Right lobe of liver (tissue), 6 donors: Measurements from ENCODE around the gene C16orf89. TPM values are rescaled to one million over a fixed set of nuclear protein-coding genes. Genes with fewer than 3 reads are reported as not detected.
"Not testable (repeated sequence)": the region's sequence is repeated elsewhere in the genome, so short reads cannot be mapped to it uniquely, and the experiment has no call there.

Source experiments
- ATAC-seq, 4 donors: fragments of 200-7000 bp; cut with Tn5 transposase; one replicate each; pipeline ENCODE4 v1.9.1; 2020; ENCODE audit warnings: mild to moderate bottlenecking in 4 of 4, moderate library complexity in 4 of 4
- DNase-seq, 3 donors: peaks; one replicate each; pipeline ENCODE4 v3.0.0-alpha.2; 2020
- H3K27ac ChIP-seq, 3 donors: fragments of 200-600 bp; one replicate each; pipeline ENCODE4 v1.8.0; 2022
- H3K27me3 ChIP-seq, 2 donors: fragments of 200-600 bp; one replicate each; pipeline ENCODE4 v1.8.0; 2022
- H3K36me3 ChIP-seq, 4 donors: fragments of 200-600 bp; sonication (generic) in 1 of 4; one replicate each; pipeline versions ENCODE4 v1.5.1 to v1.8.0; 2017 to 2022; ENCODE audit warnings: control low read depth in 1 of 4
- H3K4me1 ChIP-seq, 4 donors: fragments of 200-600 bp; sonication (generic) in 1 of 4; one replicate each; pipeline versions ENCODE4 v1.5.1 to v1.8.0; 2017 to 2022; ENCODE audit warnings: control low read depth in 1 of 4
- H3K4me3 ChIP-seq, 3 donors: fragments of 200-600 bp; one replicate each; pipeline ENCODE4 v1.8.0; 2022
- H3K9me3 ChIP-seq, 4 donors: fragments of 200-600 bp; sonication (generic) in 1 of 4; one replicate each; pipeline versions ENCODE4 v1.5.1 to v1.8.0; 2017 to 2022; ENCODE audit warnings: control low read depth in 1 of 4
- CTCF ChIP-seq, 4 donors: fragments of 200-600 bp in 3 of 4; fragments of 450-650 bp in 1 of 4; IDR thresholded peaks; one replicate each; pipeline versions ENCODE4 v1.5.1 to v1.8.0; 2016 to 2022; ENCODE audit warnings: antibody characterized with exemption in 4 of 4, mild to moderate bottlenecking in 2 of 4
- POLR2A ChIP-seq: fragments of 450-650 bp; IDR thresholded peaks from one replicate; pipeline ENCODE4 v1.6.1; 2017; ENCODE audit warnings: antibody characterized with exemption, mild to moderate bottlenecking
- WGBS: methylation state at CpG from one replicate; pipeline ENCODE4 v1.1.6; 2018; ENCODE audit warnings: low coverage, low lambda C conversion rate; ENCODE audit not compliant: insufficient coverage; ENCODE audit errors: missing lambda C conversion rate; 5-methylcytosine and 5-hydroxymethylcytosine counted together
- intact Hi-C, 2 donors: fragments of 100-400 bp; cut with DNase I; formaldehyde crosslinking; loops; one replicate each; pipeline versions ENCODE4 v1.11.2 to v1.14.1; 2022
- total RNA-seq, 6 experiments: library from RNA; depleted of rRNA in 2 of 6; stranded (reverse); fragments of >200 nt in 2 of 6; fragmentation: NEBNext Ultra II Directional in 3 of 6; extraction: Animal tissue kit (Norgen Biotek cat#: 25700) in 3 of 6; gene quantifications; one replicate each; pipeline versions ENCODE4 v1.1.0 to v1.2.4, GENCODE V29; 2016 to 2023
- donor health status: DM: no; HTN: yes; CAD: no.
- donor health status: DM: no; HTN: no; CAD: no.
- donor health status: DM: no; HTN: no; CAD: no.
- donor health status: DM: no; HTN: yes; CAD: no.
- donor health status: DM: no; HTN: yes; CAD: no.

C16orf89 gene
- total RNA-seq, 6 experiments from 2014 or later: not detected

DNA sequence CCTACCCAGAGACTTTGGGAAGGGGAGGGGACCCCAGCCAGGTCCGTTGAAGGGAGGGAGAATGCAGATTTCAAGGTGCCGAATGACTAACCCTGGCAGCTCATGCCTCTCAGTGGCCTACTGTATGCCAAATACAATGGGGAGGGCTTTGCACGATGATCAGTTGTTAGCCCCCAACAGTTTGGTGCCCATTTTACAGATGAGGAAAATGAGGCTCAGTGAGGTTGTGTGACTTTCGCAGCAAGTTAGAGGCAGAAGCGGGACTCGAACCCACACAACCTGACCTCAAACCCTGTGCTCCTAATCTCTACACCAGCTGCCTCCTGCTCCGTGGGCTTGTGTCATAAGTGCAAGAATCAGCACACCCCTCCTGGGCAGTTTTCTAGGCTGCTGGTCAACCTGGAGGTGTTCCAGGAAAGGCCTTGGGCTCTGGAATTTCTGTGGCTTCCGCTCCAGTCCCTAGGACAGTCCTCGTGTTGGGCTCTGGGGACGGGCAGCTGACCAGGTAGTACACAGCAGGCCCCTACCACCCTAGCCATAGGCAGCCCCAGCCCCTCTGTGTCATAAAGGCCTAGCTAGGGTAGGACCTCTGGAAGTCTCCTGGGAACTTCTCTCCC lies 20.1 kb downstream of the C16orf89 start:
- Histone ChIP-seq H3K36me3 (no peaks in the 10 kb centered on the region), H3K27ac (no peak overlapping the region), H3K27me3 (no peaks in the 10 kb centered on the region), H3K9me3 (no peaks in the 10 kb centered on the region), H3K4me1 (no peaks in the 10 kb centered on the region), H3K4me3 (no peak overlapping the region)
- TF ChIP-seq CTCF (IDR thresholded peaks at IDR 0.05) (no peak), POLR2A (no peak)
- intact Hi-C loops: no loop called here
- WGBS: 100% methylated on average over 3 of the region's 10 CpGs
- DNase-seq: peak in 1 of 3 donors; percentile 23
- ATAC-seq: peak in 1 of 4 donors; percentile 30

GRCh38 chr16:5044581-5044980 lies 21.2 kb downstream of the C16orf89 start:
- intact Hi-C loops, H3K36me3 ChIP-seq, H3K27ac ChIP-seq, H3K4me1 ChIP-seq, H3K4me3 ChIP-seq, H3K9me3 ChIP-seq, H3K27me3 ChIP-seq, ATAC-seq: not testable (repeated sequence)
- WGBS: 83% methylated on average over 6 of the region's 11 CpGs
- peak in 1 of 3 donors; percentile 11 for DNase-seq

DNA sequence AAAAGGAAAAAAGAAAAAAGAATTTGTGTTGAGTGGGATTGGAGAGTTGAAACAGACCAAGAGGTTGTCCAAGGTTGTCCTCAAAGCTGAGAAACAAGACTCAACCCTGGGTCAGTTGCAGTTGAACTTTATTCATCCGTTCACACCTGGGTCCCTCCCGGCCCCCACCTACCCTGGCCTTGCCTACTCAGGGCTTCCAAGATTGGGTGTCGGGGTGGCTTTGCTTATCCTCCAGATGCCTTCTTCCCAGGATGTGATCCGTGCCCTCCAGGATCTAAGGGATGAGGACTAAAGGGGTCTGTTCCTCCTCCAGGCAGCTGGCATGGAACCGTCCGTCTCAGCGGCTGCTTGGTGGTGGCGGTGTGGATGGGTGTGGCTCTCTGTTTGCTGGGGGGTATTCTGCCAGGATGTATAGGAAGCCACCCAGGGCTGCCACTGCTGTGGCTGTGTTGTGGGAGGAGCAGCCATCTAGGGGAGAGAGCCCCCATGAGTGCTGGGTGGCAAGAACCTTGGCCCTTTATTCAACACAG lies 21.7 kb downstream of the C16orf89 start:
- Histone ChIP-seq H3K4me1 (no peaks in the 10 kb centered on the region), H3K4me3 (no peak overlapping the region), H3K36me3 (no peaks in the 10 kb centered on the region), H3K9me3 (no peaks in the 10 kb centered on the region), H3K27me3 (no peaks in the 10 kb centered on the region), H3K27ac (no peak overlapping the region)
- 92% methylated on average over 3 of the region's 8 CpGs for WGBS
- TF ChIP-seq POLR2A (no peak), CTCF (IDR thresholded peaks at IDR 0.05) (no peak)
- DNase-seq: peak in 1 of 3 donors; percentile 13
- ATAC-seq: no peak
- intact Hi-C loops: no loop called here

- H3K4me1 ChIP-seq: no peaks in the 10 kb centered on the region
- no peaks in the 10 kb centered on the region for H3K36me3 ChIP-seq
- TF ChIP-seq CTCF (IDR thresholded peaks at IDR 0.05) (no peak), POLR2A (no peak)
- WGBS: 92% methylated on average over 7 of the region's 14 CpGs
- no peak overlapping the region for H3K27ac ChIP-seq
- intact Hi-C loops: no loop called here
- no peak for ATAC-seq
- no peaks in the 10 kb centered on the region for H3K27me3 ChIP-seq
- no peaks in the 10 kb centered on the region for H3K9me3 ChIP-seq
- no peak overlapping the region for H3K4me3 ChIP-seq
- no peak for DNase-seq
Measured at GRCh38 chr16:5042574-5043171, 23.1 kb downstream of the C16orf89 start.

DNA sequence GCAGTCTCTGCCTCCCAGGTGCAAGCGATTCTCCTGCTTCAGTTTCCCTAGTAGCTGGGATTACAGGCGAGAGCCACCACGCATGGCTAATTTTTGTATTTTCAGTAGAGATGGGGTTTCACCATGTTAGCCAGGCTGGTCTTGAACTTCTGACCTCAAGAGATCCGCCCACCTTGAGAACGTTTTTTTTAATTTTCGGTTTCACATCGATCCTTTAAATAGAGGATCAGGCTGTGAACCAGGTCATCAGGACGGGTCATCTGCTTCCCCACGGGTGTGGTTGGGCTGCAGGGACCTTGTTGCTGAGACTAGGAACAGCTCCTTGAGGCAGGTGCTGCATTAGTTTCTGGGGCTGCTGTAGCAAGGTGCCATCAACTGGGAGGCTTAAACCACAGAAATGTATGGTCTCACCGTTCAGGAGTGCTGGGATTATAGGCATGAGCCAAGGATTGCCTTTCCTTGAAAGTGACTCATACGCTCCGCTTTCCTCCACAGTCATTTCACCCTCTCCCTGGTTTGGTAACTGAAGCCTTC lies 24.1 kb downstream of the C16orf89 start:
- Histone ChIP-seq H3K27me3 (no peaks in the 10 kb centered on the region), H3K4me1 (no peaks in the 10 kb centered on the region), H3K27ac (no peak overlapping the region), H3K4me3 (no peak overlapping the region), H3K9me3 (no peaks in the 10 kb centered on the region), H3K36me3 (no peaks in the 10 kb centered on the region)
- intact Hi-C loops: no loop called here
- no peak for ATAC-seq
- TF ChIP-seq CTCF (IDR thresholded peaks at IDR 0.05): no peak
- TF ChIP-seq POLR2A: no peak
- 61% methylated on average over 9 of the region's 12 CpGs for WGBS
- peak in 1 of 3 donors; percentile 15 for DNase-seq
